GM20431 (cell line): Measurements from ENCODE around the gene ERBB4.
"Not testable (repeated sequence)": the region's sequence is repeated elsewhere in the genome, so short reads cannot be mapped to it uniquely, and the experiment has no call there.

ENCODE experiments used
- in situ Hi-C: fragments of 300-500 bp; cut with MseI, MboI; formaldehyde crosslinking; loops from one replicate; pipeline ENCODE4 v1.15.0; 2020; ENCODE audit warnings: low sequenced_read_pairs; ENCODE audit not compliant: unreplicated experiment

ERBB4 gene

DNA sequence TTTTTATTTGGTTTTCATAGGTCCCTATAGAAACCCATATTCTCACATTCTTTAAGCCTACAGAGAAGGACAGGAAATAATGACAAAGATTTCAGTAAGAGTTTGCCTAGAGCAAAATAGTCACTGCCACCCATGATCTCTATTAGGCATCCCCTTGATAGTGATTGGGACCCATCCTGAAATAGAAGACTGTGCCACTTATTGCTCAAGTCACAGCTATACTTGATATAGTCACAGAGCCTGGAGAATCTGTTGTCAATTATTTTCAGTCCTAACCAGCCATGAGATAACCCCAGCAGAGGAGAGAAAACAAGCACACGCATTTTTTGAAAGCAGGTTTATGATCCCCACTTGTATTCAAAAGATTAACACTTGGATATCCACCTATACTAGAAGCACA is 8.2 kb downstream of the ERBB4 start:
- in situ Hi-C loops = no loop called here

DNA sequence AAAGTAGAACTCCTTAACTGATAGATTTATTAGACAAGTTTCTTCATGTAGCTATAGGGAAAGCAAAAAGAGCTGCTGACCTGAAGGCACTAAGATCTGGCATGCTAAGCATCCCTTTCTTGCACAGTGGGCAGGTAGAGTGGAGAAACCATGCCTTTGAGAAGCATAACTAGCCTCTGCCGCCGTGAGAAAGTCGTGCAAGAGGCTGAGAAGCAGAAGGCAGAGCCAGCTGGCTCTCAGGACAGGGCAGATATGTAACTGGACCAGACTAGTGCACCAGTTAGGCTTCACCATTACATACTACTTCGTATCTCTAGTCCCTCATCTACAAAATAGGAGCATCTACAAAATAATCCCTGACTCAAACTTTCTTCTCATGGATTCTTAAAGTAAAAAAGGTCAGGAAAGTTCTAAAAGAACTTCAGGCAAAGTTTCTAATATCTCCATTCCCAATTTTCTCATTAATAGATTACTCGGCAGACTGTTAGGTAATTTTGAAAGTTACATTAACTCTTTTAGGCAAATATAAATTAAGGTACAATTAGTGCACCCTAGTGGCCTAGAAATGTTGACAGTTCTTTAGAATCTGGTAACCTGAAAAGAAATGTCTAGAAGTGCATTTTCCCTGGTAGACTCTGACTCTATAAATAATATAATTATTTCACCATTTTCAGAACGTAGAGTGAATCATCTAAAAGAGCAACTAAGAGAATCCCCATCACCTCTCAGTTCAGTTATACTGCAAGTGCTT is 10.3 kb downstream of the ERBB4 start:
- in situ Hi-C loops = no loop called here

DNA sequence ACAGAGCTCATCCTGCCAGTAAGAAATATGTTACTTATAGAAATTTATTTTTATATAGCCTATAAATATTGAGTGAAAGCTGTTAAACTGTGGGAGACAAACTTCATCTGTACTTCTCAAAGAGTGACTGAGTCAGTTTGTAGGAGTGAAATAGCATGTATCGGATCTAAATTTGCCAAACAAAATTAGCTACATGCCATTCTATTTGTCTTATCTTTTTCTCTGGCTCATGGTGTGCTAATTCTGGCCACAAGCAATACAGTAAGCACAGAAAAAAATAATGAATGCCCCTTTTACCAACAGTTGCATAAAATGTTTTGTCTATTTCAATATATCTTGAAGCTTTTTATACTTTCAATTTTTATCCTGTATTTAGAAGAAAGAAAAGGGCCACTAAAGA is 12.5 kb downstream of the ERBB4 start:
- in situ Hi-C loops = no loop called here

DNA sequence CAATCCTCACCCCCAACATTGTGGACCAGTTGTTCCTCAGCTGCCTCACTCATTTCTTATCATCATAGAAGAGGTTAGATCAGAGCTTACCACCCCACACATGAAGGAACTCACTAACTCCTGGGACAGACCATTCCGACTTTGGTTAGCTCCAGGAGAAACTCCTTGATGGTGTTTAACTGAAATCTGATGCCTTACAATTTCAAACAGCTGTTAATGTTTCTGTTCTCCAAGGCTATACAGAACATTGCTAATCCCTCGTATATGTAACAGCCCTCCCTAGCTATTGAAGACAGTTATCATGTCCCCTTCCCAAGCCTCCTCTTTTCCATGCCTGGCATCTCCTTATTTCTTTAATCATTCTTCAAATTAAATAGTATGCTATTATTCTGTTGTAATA is 14.8 kb downstream of the ERBB4 start:
- in situ Hi-C loops = no loop called here

DNA sequence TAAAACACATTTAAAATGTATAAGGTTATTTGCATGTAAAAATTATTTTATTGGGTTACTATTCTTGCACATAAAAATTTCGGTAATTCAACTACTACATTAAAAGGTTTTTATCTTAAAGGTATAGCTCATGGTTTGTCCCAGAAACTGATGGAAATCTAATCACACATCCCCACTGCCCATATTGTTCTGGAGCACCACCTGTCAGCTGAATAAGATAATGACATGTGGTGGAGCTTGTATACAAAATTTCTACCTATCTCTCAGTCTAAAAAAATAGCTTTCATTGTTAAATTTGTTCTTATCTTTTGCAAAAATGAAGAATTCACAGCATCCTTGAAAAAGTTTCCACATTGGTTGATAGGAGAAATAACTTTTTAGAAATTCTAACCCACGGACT is 18.3 kb downstream of the ERBB4 start:
- in situ Hi-C loops = no loop called here

DNA sequence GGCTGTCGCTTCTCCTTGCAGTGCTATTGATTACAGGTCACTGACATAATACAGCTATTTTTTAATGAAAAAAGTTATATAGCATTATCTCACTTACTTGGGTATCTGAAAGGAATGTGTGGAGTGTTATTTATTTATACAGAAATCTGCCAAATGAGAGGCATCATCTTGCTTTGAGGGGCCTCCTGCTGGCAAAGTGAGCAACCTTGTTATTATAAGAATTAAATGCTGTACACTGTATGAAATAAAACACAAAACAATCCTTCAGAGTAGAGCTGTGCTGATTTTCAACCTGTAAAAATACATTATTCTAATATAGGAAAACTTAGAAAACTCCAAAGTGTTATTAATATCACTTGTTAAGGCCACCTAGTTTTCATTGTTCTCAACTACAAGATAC is 20.9 kb downstream of the ERBB4 start:
- in situ Hi-C loops = no loop called here

DNA sequence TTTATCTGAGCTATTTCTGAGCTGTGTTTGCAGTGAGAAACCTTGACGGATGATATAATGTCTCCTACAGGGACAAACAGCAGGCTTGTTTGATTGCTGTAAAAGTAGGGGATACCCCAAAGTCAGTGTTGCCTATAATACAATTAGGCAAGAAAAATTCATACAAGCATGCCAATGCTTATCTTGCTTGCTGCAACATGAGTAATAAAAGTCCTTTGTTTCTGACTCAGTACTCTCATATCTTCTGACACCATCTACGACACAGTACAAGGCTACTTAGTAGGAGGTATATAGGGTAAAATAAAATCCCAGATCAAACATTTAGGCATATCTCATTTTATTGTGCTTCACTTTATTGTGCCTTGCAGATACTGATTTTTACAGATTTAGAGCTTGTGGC is 33.0 kb downstream of the ERBB4 start:
- in situ Hi-C loops = no loop called here

DNA sequence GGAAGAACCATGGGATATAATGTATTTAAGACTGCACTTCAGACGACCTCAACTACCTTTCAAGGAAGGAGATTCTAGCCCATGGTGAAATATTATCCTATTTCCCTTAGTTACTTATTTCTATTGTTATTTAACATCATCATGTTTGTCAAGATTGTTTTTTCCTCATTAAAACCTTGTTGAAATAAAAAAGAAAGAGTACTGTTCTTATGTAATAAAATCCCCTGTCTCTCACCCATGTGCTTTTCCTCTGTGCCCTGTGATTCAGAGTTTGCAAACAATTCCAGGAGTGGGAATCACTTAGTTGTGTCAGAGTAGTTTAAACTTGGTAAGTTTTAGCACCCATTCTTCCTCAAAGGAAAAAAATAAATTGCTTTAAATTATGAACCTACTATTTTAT is 43.6 kb downstream of the ERBB4 start:
- in situ Hi-C loops = no loop called here

DNA sequence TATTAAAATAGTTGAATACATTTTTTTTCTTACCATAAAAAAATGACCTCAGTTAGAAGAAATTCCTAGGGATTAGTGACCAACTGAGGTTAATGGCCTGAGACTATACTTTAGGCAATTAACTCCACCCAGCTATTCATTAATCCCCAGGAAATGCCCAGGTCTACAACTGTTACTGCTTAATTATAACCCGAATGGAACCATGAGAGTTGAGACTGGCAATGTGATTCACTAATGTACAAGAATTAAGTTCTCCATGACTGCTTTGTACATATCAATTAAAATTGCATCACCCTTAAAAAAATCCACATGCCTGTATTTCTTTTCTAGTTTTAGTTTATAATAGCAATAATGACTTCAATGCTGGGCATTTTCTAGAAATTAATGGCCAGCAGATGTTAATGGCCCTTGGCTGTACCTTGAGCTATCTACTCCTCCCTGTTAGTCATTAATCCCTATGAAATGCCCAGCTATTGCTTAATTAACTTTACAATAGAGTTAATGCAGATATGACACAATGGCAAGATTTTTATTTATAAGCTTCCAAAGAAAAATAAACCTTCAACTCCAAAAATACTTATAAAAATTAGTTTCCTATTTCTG is 44.1 kb downstream of the ERBB4 start:
- in situ Hi-C loops = no loop called here

DNA sequence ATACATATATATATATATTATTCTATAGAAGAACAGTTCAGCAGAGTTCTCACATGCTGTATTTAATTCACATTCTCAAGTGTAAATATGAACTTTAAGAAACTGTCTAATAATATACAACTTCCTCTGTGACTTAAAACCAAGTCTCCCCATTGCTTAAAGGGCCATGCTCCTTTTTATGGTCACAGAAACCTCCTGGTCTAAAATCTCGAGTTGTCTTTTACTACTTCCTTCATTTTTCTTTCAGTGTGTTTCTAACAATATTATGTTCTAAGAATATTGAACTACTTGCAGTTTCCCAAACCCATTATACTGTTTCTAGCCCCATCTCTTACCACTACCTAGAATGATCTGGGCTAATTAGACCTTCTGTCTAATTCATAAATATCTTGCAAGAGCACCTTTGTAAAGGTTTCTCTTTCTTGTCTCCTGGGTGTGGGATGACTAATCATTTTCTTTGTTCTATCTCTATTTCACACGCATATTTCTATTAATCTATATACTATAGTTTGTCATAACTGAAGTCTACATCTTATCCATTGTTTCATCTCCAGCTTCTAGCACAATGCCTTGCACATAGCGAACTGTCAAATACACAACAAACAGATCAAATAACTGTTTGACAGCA is 48.8 kb downstream of the ERBB4 start:
- in situ Hi-C loops = no loop called here

DNA sequence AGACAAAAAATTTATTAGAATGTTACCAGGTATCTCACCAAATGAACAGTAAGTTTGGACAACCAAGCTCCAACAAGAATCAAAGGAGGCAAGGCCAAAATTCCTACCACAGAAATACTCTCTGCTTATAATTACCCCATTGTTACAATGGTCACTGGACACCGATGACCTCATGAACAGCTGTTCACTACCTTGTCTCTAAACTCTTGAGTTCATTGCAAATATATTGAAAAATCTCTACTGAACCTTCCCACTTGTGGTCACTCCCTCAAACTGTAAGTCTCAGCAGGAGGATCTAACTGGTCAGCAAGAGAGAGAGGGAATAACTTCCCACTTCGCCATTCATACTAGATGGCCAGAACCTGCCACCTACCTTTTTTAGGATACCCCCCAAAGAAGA is 50.0 kb downstream of the ERBB4 start:
- in situ Hi-C loops = no loop called here

DNA sequence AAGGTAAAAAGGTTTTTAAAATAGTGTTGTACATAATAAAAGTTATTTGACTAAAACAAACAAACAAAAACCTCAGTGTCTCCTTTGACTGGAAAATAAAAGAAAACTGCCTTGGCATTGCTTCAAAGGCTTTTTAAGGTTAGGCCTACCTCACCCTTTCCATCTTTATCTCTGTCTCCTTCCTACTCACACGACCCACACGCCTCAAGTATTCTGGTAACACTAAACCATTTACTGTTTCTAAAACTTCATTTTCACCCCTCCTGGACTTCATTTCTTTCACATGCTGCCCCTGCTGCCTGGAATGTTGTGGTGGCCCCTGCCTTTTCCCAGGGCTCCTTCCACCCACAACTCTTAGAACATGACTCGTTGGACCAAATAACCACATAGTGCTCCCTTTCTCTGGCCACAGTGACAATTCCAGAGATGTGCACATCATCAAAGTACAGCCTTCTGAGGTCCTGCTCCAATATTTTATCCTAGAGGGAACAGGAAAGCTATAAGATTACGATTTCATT is 54.0 kb downstream of the ERBB4 start:
- in situ Hi-C loops = no loop called here

DNA sequence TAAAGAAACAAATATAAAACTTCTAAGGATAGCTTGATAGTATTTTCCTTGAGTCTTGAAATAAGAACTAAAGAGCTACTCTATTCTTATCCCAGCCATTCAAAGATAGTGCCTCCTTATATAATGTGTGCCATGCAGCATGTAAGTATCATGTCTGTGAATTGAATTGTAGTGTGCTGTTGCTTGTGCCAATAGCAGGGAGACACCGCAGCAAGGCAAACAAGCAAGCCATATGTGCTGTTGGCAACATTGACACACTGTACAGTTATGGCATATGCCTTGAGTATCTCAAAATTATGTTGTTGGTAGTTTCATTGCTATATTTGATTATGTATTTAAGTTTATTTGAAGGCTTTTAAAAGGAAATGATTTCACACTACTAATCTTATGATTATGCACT is 58.2 kb downstream of the ERBB4 start:
- in situ Hi-C loops = no loop called here

DNA sequence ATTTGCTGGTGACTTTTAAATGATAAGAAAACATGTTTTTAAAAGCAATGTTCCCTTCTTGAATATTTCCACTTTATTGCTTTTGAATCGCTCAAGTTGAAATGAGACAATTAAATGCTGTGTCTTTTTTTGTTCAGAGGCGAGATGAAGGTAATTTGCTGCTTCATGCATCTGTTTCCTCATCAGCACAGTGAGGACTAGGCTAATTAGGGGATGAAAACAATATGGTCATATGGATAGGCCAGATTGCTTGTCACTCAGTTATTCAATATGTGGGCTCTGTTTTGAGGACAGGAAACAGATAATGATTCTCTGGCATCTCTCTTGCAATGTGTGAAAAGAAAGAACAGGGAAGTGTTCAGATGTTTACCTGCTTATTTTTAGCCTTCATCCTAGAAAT is 61.0 kb downstream of the ERBB4 start:
- in situ Hi-C loops = no loop called here

DNA sequence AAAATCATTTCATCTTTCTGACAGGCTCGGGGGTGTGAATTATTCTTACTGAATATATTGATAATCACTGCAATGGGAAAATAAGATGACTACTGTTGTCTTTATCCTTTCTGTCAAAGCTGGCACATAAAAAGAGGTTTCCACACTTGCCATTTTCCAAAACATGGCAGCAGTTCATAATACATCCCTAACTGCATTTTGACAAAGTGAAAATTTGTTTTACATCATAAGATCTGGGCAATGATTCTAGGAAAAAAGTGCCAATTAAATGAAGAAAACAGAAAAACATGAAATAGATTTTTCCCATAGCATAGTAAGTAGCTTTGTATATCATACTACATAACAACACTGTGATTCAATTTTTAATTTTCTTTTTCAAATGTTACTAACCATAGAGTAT is 65.4 kb downstream of the ERBB4 start:
- in situ Hi-C loops = no loop called here

DNA sequence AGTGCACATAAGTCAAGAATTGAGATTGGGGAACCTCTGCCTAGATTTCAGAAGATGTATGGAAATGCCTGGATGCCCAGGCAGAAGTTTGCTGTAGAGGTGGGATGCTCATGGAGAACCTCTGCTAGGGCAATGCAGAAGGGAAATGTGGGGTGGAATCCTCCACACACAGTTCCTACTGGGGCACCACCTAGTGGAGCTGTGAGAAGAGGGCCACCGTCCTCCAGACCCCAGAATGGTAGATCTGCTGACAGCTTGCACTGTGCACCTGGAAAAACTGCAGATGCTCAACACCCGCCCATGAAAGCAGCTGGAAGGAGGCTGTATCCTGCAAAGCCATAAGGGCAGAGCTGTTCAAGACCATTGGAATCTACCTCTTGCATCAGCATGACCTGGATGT is 71.1 kb downstream of the ERBB4 start:
- in situ Hi-C loops = not testable (repeated sequence)

DNA sequence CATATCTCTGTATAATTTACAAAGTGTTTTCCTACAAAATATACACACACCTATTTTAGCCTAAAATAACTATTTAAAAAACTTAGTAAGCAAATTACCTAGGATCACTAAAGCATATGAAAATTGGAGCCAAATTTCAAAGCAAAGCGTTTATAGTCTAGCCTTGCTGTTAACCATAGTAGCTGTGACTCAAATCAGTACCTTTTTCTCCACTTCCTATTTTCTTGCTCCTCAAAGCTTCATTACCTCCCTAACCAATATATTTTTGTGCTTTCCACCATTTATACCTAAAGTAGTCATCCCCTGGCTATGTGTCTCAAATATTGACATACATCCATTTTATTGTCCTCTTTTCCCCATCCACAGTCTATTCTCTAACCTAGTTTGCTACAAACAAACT is 73.1 kb downstream of the ERBB4 start:
- in situ Hi-C loops = no loop called here

DNA sequence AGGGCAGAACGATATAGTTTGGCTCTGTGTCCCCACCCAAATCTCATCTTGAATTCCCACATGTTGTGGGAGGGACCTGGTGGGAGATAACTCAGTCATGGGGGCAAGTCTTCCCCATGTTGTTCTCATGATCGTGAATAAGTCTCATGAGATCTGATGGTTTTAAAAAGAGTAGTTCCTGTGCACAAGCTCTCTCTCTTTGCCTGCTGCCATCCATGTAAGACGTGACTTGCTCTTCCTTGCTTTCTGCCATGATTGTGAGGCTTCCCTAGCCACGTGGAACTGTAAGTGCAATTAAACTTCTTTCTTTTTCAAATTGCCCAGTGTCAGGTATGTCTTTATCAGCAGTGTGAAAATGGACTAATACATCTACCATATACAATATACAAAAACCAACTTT is 76.9 kb downstream of the ERBB4 start:
- in situ Hi-C loops = not testable (repeated sequence)

DNA sequence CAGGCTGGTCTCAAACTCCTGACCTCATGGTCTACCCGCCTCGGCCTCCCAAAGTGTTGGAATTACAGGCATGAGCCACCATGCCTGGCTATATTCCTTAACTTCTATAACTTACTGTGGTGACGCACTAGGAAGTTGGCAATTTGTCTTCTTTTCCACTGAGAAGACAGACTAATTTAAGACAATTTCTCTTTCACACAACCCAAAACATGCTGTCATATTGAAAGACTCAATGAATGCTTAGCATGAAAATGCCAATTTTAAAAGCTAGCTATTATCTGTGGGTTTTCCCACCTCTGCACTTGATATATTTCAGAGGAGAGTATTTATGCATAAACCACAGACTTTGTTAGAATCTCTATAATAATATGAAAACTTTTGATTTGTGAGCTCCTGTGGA is 84.5 kb downstream of the ERBB4 start:
- in situ Hi-C loops = no loop called here

DNA sequence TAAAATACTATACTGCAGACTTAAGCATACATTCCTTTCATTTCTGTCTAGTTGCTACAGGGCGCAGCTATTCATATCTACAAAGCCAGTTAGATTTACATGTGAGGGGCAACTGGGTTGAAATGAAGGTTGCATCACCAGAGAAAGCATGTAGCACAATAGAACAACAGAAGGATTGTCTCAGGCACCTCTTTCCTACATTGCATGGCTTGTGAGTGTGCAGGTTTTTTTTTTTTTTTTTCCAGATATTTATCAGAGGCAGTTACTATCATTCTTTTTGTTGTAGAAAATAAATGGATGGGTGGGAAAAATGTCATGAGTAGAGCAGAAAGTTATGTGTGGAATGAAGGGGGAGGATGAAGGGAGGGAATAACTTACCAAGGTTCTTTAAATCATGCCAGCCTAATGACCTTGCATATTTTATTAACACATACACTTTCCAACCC is 86.8 kb downstream of the ERBB4 start:
- in situ Hi-C loops = no loop called here

DNA sequence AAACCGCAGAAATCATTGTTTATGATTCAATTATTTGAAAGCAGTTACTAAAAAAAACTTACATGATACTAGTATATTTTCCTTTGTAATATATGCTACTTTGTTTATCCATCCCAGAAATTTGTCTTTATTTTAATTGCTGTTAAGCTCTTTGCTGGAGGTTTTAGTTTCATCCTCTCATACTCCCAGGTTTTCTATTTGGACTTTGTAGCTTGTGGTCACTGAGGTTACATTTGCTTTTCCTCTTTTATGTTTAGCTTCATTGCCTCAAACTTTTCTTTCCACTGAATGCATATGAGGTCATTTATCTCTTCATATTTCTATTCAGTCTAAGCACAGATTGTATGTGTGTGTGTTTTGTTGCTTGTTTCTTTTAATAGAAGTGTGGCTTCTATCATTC is 89.9 kb downstream of the ERBB4 start:
- in situ Hi-C loops = no loop called here
